C4-2B (cell line): ENCODE results near the gene HARS1.

Experiments used
- CTCF ChIP-seq: fragments of 450-650 bp; conservative IDR thresholded peaks from 2 replicates; pipeline ENCODE4 v1.5.1; 2017; ENCODE audit warnings: mild to moderate bottlenecking
- ZFX ChIP-seq: fragments of 450-650 bp; IDR thresholded peaks from 2 replicates; pipeline ENCODE4 v1.6.1; 2017

GRCh38 chr5:140725799-140726471 is 34.8 kb upstream of the HARS1 start:
- TF ChIP-seq CTCF (no peak), ZFX (no peak)
